M059J (cell line): Measurements from ENCODE around the gene RAB12. TPM values are rescaled to one million over a fixed set of nuclear protein-coding genes. Genes with fewer than 3 reads are reported as not detected.

Experiments used
- DNase-seq: peaks from one replicate; pipeline ENCODE4 v3.0.0-alpha.2; 2012; ENCODE audit warnings: low read depth
- total RNA-seq: library from RNA; depleted of rRNA; stranded (reverse); fragments of >200 nt; shearing (Covaris generic); gene quantifications from 2 replicates; pipeline ENCODE4 v1.2.3, GENCODE V29; 2014; rRNA removed

Gene RAB12
- total RNA-seq, 1 experiment from 2014 or later, result 96.1 TPM

DNA sequence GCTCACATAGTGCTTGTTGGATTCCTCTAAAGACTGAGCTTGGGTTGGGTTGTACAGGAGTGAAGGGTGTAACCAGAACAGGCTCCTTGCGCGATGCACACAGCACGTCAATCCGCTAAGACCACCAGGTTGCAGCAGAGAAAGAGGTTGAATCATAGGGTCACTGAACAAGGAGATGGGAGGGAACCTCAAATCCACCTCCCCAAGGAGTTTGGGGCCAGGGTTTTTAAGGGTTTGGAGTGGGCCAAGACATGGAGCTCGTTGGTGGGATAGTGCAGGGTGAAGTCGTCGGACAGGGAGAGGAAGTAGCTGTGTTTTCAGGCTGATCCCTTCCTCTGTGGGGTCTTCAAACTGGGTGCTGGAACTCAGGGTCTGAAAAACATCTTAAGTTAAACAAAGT lies 75.3 kb downstream of the RAB12 start:
- no peak for DNase-seq

DNA sequence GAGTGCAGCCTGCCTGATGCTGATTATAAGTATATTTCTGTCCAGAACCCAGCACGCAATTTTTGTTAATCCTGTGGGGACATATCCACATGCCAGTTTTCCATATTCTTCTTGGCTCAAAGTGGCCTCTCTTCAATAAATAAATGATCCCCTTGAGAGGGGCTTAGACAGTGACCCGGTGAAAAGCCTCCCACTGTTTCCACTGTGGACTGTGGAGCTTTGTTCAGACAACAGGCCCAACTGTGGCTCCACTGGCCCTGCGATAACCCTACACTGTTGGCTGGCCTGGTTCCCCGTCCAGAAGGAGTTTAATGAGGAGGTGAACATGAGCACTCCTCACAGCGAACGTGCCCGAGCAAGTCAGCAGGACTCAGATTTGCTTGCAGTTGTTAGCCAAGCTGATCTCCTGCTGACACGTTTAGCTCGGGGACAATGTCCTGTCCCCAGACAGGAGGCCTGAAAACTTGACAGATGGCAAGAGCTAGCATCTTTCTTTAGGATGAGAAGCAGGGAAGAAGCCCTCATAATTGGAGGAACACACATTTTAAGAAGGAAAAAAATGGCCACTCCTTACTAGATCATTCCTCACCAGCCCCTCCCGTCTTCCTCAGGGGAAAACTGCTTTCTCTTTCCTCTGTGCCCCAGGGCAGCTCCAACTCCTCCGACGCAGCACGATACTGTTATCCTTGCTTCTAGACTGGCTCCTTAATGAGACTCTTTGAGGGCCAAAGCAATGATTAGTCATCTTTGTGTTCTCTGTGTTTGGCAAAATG lies 76.1 kb downstream of the RAB12 start:
- peak; percentile 95 for DNase-seq

DNA sequence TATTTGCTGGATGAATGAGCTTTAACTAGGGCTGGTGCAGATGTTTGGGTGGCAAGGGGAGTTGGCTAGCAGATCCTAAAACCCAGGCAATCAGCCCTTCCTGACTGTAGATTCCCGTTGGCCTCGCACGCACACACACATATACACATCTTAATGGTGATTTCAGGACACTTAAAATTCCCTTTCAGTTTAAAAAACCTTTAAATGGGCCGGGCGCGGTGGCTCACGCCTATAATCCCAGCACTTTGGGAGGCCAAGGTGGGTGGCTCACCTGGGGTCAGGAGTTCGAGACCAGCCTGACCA lies 76.6 kb downstream of the RAB12 start:
- DNase-seq, result no peak

DNA sequence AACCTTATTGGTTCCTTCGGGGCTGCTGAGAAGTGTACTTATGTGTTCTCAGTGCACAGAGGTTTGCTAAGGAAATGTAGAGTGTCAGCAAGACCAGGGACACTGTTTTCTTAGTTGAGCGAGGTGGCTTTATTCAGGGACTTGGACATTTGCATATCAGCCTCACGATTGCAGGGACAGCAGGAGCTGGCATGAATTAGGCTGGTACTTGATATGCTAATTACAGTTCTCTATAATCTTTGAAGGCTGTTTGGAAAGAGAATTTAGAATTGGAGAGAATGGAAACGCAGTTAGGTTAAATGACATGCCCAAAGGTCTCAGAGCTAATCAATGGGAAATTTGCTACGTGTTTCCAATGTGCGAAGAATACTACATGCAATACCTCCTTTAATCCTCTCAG lies 77.4 kb downstream of the RAB12 start:
- DNase-seq, result no peak

DNA sequence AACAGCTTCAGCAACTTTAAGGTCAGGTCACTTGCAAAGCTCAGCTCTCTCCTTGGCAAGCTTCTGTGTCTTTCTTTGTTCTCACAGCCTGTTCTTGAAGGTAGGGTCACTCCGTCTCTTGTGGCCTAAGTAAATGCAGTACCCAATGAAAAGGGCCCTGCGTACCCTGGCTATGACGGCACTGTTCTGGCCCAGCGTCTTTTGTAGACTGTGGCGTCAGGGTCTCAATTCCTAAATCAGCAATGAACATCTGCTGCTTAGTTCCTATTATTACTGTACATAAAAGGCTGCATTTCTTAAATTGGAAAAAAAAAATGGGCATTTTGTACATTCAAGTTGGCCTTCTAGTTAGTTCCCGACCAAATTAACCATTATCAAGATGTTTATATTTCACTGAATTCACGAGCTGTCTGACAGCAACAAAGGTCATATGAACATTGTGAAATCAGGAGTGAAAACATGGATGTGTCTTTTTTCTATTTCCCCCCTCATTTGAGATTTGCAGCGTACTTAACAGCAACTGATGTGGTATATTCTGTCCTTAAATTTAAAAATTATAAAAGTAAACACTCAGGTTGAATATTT lies 79.1 kb downstream of the RAB12 start:
- no peak for DNase-seq

DNA sequence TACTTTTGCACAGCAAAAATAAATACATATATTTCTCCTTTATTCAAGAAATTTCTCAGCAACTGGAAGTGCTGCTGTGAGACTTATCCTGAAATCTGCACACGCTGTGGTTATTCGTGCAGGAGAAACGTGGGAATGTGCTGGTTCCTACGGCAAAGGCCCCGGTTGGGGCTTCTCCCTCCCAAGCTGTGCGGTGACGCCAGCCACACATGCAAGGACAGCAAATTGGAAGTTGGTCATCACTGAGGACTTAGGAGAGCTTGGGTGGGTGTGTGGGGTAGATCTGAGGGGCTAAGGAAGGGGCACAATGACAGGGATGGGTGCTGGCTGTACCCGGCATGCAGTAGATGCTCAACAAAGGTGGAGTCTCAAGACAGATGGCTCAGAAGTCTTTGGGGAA lies 79.6 kb downstream of the RAB12 start:
- no peak for DNase-seq

Other genes with a start within 250 kb of the RAB12 start
- 16.0 and 28.2 TPM in 2 replicates for gene MTCL1, start 96.1 kb downstream of the RAB12 start, total RNA-seq